Measurements from ENCODE around the gene SLC17A4. TPM values are rescaled to one million over a fixed set of nuclear protein-coding genes. Genes with fewer than 3 reads are reported as not detected.

Gene SLC17A4
- total RNA-seq, 1 donor from 2014 or later: not detected

DNA sequence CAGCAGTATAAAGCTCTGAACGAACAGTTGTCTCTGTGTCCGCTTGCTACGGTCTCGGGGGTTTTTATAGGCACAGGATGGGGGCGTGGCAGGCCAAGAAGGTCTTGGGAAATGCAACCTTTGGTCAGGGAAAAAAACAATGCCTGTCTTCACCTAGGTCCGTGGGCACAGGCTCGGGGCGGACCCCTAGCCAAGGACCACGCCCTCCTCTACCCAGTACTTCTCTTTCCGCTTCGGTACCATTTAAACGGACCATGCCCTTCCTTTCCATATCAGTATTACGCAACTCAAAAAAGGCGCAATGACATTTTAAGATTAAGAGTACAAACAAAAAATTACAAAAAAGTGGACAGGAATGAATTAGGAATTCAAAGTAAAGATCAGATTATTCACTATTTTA lies 44.3 kb upstream of the SLC17A4 start:
- no peak overlapping the region for H3K4me2 ChIP-seq (ENCODE audit: low read length)
- no peak overlapping the region for H3K27ac Mint-ChIP-seq (ENCODE audit: unreplicated experiment)
- peaks cover 3% of the 10 kb centered on the region for H3K27me3 Mint-ChIP-seq (ENCODE audit: low read depth, unreplicated experiment)
- no peaks in the 10 kb centered on the region for H3K4me1 ChIP-seq (ENCODE audit: insufficient read depth, low read length)
- TF ChIP-seq EZH2 (IDR thresholded peaks at IDR 0.05; ENCODE audit: insufficient read depth, low read length) (no peak), CTCF (IDR thresholded peaks at IDR 0.05; ENCODE audit: insufficient read depth, low read depth, low read length) (no peak)
- H3K9ac ChIP-seq (ENCODE audit: low read length): no peak overlapping the region
- H4K20me1 ChIP-seq (ENCODE audit: insufficient read depth, low read length): no peaks in the 10 kb centered on the region
- no peaks in the 10 kb centered on the region for H3K9me3 Mint-ChIP-seq (ENCODE audit: unreplicated experiment)
- no peaks in the 10 kb centered on the region for H3K27me3 ChIP-seq (ENCODE audit: insufficient read depth, low read length)
- no peaks in the 10 kb centered on the region for H3K36me3 Mint-ChIP-seq (ENCODE audit: low read depth, unreplicated experiment)
- H3K4me3 Mint-ChIP-seq (ENCODE audit: unreplicated experiment): no peak overlapping the region
- H3K4me3 ChIP-seq (ENCODE audit: insufficient read depth, low read depth, low read length): no peak overlapping the region
- no peak overlapping the region for H2AFZ ChIP-seq (ENCODE audit: low read depth, low read length)
- H3K27ac ChIP-seq (ENCODE audit: low read depth, low read length): no peak overlapping the region
- FAIRE-seq (no peak), DNase-seq (ENCODE audit: low read depth) (no peak)
- no peaks in the 10 kb centered on the region for H3K79me2 ChIP-seq (ENCODE audit: insufficient read depth, low read length)
- no peaks in the 10 kb centered on the region for H3K36me3 ChIP-seq (ENCODE audit: insufficient read depth, low read length)
- peaks cover 5% of the 10 kb centered on the region for H3K9me3 ChIP-seq (ENCODE audit: insufficient read depth, low read depth, low read length)
- peaks cover 10% of the 10 kb centered on the region for H3K4me1 Mint-ChIP-seq (ENCODE audit: low read depth, unreplicated experiment)

GRCh38 chr6:25713824-25714223 lies 40.7 kb upstream of the SLC17A4 start:
- Mint-ChIP-seq H3K36me3 (ENCODE audit: low read depth, unreplicated experiment) (no peaks in the 10 kb centered on the region), H3K27me3 (ENCODE audit: low read depth, unreplicated experiment) (no peaks in the 10 kb centered on the region), H3K27ac (ENCODE audit: unreplicated experiment) (no peak overlapping the region), H3K4me3 (ENCODE audit: unreplicated experiment) (no peak overlapping the region), H3K4me1 (ENCODE audit: low read depth, unreplicated experiment) (peaks cover 10% of the 10 kb centered on the region), H3K9me3 (ENCODE audit: unreplicated experiment) (no peaks in the 10 kb centered on the region)
- H3K4me2 ChIP-seq (ENCODE audit: low read length): no peak overlapping the region
- TF ChIP-seq EZH2 (IDR thresholded peaks at IDR 0.05; ENCODE audit: insufficient read depth, low read length) (no peak), CTCF (IDR thresholded peaks at IDR 0.05; ENCODE audit: insufficient read depth, low read depth, low read length) (no peak)
- H3K4me3 ChIP-seq (ENCODE audit: insufficient read depth, low read depth, low read length): no peak overlapping the region
- H3K27me3 ChIP-seq (ENCODE audit: insufficient read depth, low read length): no peaks in the 10 kb centered on the region
- no peak for FAIRE-seq
- H2AFZ ChIP-seq (ENCODE audit: low read depth, low read length): no peak overlapping the region
- H3K9ac ChIP-seq (ENCODE audit: low read length): no peak overlapping the region
- H3K27ac ChIP-seq (ENCODE audit: low read depth, low read length): no peak overlapping the region
- H3K4me1 ChIP-seq (ENCODE audit: insufficient read depth, low read length): no peaks in the 10 kb centered on the region
- H3K36me3 ChIP-seq (ENCODE audit: insufficient read depth, low read length): no peaks in the 10 kb centered on the region
- H3K9me3 ChIP-seq (ENCODE audit: insufficient read depth, low read depth, low read length): peaks cover 5% of the 10 kb centered on the region
- DNase-seq (ENCODE audit: low read depth): no peak
- no peaks in the 10 kb centered on the region for H4K20me1 ChIP-seq (ENCODE audit: insufficient read depth, low read length)
- no peaks in the 10 kb centered on the region for H3K79me2 ChIP-seq (ENCODE audit: insufficient read depth, low read length)

GRCh38 chr6:25714765-25715164 lies 39.8 kb upstream of the SLC17A4 start:
- H3K79me2 ChIP-seq (ENCODE audit: insufficient read depth, low read length): no peaks in the 10 kb centered on the region
- no peak overlapping the region for H3K4me2 ChIP-seq (ENCODE audit: low read length)
- H3K27me3 Mint-ChIP-seq (ENCODE audit: low read depth, unreplicated experiment): no peaks in the 10 kb centered on the region
- peaks cover 10% of the 10 kb centered on the region for H3K4me1 Mint-ChIP-seq (ENCODE audit: low read depth, unreplicated experiment)
- no peak overlapping the region for H3K9ac ChIP-seq (ENCODE audit: low read length)
- no peak for TF ChIP-seq CTCF (IDR thresholded peaks at IDR 0.05; ENCODE audit: insufficient read depth, low read depth, low read length)
- no peak for TF ChIP-seq EZH2 (IDR thresholded peaks at IDR 0.05; ENCODE audit: insufficient read depth, low read length)
- H3K27me3 ChIP-seq (ENCODE audit: insufficient read depth, low read length): no peaks in the 10 kb centered on the region
- FAIRE-seq (no peak), DNase-seq (ENCODE audit: low read depth) (no peak)
- no peaks in the 10 kb centered on the region for H4K20me1 ChIP-seq (ENCODE audit: insufficient read depth, low read length)
- H3K4me3 ChIP-seq (ENCODE audit: insufficient read depth, low read depth, low read length): no peak overlapping the region
- H3K4me1 ChIP-seq (ENCODE audit: insufficient read depth, low read length): no peaks in the 10 kb centered on the region
- H3K36me3 ChIP-seq (ENCODE audit: insufficient read depth, low read length): no peaks in the 10 kb centered on the region
- no peak overlapping the region for H3K27ac Mint-ChIP-seq (ENCODE audit: unreplicated experiment)
- no peak overlapping the region for H3K27ac ChIP-seq (ENCODE audit: low read depth, low read length)
- H3K9me3 ChIP-seq (ENCODE audit: insufficient read depth, low read depth, low read length): peaks cover 5% of the 10 kb centered on the region
- H2AFZ ChIP-seq (ENCODE audit: low read depth, low read length): no peak overlapping the region
- no peaks in the 10 kb centered on the region for H3K36me3 Mint-ChIP-seq (ENCODE audit: low read depth, unreplicated experiment)
- H3K4me3 Mint-ChIP-seq (ENCODE audit: unreplicated experiment): no peak overlapping the region
- H3K9me3 Mint-ChIP-seq (ENCODE audit: unreplicated experiment): no peaks in the 10 kb centered on the region

Data from astrocyte (in vitro differentiated cells and primary cell).